Measurements from ENCODE around the gene TBX22. TPM values are rescaled to one million over a fixed set of nuclear protein-coding genes. Genes with fewer than 3 reads are reported as not detected.
"Not testable (repeated sequence)": the region's sequence is repeated elsewhere in the genome, so short reads cannot be mapped to it uniquely, and the experiment has no call there.

The TBX22 gene
- total RNA-seq (not detected), polyA plus RNA-seq (not detected), total RNA-seq (0 reads per million in 6 experiments)

GRCh38 chrX:80014141-80014940 is at the start of gene TBX22:
TSS of gene TBX22 (plus strand) at chrX:80014753. CDS start at chrX:80022270, 7,517 bp downstream.
- Mint-ChIP-seq H3K4me3 (no peak within 1 kb of the TSS), H3K27me3 (peaks cover 0 to 9% (median 3%) of the 10 kb centered on the region in 5 donors), H3K9me3 (peaks cover 0 to 5% (median 0%) of the 10 kb centered on the region in 9 donors), H3K27ac (no peak within 1 kb of the TSS), H3K36me3 (peaks cover 0 to 6% (median 0%) of the 10 kb centered on the region in 3 donors), H3K4me1 (no peaks in the 10 kb centered on the region)
- ATAC-seq = no peak
- no peak for DNase-seq
- POLR2A ChIA-PET = no interaction called here

DNA sequence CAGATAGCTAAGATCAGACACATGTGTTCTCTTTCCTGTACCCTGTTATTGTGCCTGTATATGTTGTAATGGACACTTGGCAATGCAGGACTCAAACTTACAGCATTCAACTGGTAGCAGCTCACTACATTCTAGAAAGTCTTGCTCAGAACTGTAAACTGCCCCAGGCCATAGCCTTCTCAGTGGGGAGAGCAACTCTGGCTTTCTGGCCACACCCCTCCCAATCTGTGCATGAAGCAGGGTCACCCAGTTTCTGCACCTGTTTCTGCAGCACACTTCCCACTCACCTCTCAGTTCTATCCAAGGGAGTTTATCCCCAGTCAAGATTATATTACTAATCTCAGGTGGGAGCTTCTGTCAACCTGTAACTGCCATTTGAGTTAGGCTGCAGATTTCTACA is 38.9 kb upstream of the TBX22 start:
- H3K9me3 Mint-ChIP-seq = peaks cover 0 to 21% (median 11%) of the 10 kb centered on the region in 9 donors
- no peak overlapping the region for H3K27ac Mint-ChIP-seq
- POLR2A ChIA-PET = no interaction called here
- no peaks in the 10 kb centered on the region for H3K4me1 Mint-ChIP-seq
- DNase-seq (no peak), ATAC-seq (no peak)
- no peak overlapping the region for H3K4me3 Mint-ChIP-seq
- peaks cover 0 to 8% (median 0%) of the 10 kb centered on the region in 3 donors for H3K36me3 Mint-ChIP-seq
- H3K27me3 Mint-ChIP-seq = no peaks in the 10 kb centered on the region

DNA sequence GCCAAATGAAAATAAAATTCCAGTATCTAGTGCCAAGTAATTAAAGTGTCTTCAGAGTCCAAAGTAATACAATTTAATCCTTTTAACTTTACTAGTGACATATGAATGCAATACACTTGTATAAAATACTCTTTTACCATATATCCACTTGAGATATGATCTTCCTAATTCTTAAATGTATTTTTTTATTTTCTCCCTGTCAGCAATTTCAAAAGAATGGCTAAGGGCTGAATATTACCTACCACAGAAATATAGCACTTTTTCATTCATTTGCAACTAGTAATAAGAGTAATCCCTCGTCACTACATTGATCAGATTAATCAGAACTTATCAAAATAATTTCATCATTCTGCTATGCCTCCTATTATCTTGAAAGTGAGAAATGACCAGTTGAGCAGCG is 10.1 kb upstream of the TBX22 start:
- no peaks in the 10 kb centered on the region for H3K36me3 Mint-ChIP-seq
- DNase-seq (no peak), ATAC-seq (no peak)
- H3K4me1 Mint-ChIP-seq = no peaks in the 10 kb centered on the region
- no peaks in the 10 kb centered on the region for H3K9me3 Mint-ChIP-seq
- no peak overlapping the region for H3K4me3 Mint-ChIP-seq
- H3K27me3 Mint-ChIP-seq = no peaks in the 10 kb centered on the region
- no peak overlapping the region for H3K27ac Mint-ChIP-seq
- POLR2A ChIA-PET = no interaction called here

GRCh38 chrX:80011522-80011921 is 3.0 kb upstream of the TBX22 start:
- no peak for DNase-seq
- no peak overlapping the region for H3K4me3 Mint-ChIP-seq
- no peaks in the 10 kb centered on the region for H3K4me1 Mint-ChIP-seq
- peaks cover 0 to 9% (median 3%) of the 10 kb centered on the region in 5 donors for H3K27me3 Mint-ChIP-seq
- H3K36me3 Mint-ChIP-seq = peaks cover 0 to 6% (median 0%) of the 10 kb centered on the region in 3 donors
- H3K9me3 Mint-ChIP-seq = peaks cover 0 to 5% (median 0%) of the 10 kb centered on the region in 9 donors
- POLR2A ChIA-PET = no interaction called here
- no peak for ATAC-seq
- no peak overlapping the region for H3K27ac Mint-ChIP-seq

DNA sequence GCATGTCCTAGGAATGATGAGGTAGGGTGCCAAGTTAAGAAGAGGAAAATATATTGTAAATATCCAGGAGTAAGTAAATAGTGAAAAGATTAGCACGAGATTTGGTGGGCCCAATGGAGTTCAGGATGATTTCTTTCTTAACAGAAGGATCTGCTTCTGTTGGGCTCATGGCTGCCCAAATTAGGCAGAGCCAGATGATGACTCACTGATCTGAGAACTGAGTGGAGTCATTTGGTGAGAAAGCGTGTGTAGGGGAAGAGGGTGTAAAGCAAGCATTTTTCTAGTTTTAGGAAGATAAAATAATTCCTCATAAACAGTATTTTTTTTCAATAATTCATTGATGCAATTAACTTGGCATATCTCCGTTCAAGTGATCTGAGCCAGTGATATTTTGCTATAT is 1.6 kb downstream of the TBX22 start:
- no peak for DNase-seq
- Mint-ChIP-seq H3K27me3 (peaks cover 0 to 9% (median 3%) of the 10 kb centered on the region in 5 donors), H3K9me3 (peaks cover 0 to 5% (median 0%) of the 10 kb centered on the region in 9 donors), H3K36me3 (peaks cover 0 to 6% (median 0%) of the 10 kb centered on the region in 3 donors), H3K4me1 (no peaks in the 10 kb centered on the region), H3K27ac (no peak overlapping the region), H3K4me3 (no peak overlapping the region)
- no peak for ATAC-seq
- POLR2A ChIA-PET = no interaction called here

- no peak for DNase-seq
- no peak overlapping the region for H3K27ac Mint-ChIP-seq
- POLR2A ChIA-PET = no interaction called here
- H3K4me1 Mint-ChIP-seq = no peaks in the 10 kb centered on the region
- ATAC-seq = no peak
- H3K36me3 Mint-ChIP-seq = no peaks in the 10 kb centered on the region
- peaks cover 0 to 2% (median 0%) of the 10 kb centered on the region in 9 donors for H3K9me3 Mint-ChIP-seq
- no peak overlapping the region for H3K4me3 Mint-ChIP-seq
- peaks cover 0 to 13% (median 1%) of the 10 kb centered on the region in 5 donors for H3K27me3 Mint-ChIP-seq
These were observed 7.1 kb downstream of the TBX22 start for GRCh38 chrX:80021621-80022020.

- Mint-ChIP-seq H3K9me3 (peaks cover 0 to 2% (median 0%) of the 10 kb centered on the region in 9 donors), H3K36me3 (no peaks in the 10 kb centered on the region), H3K27ac (no peak overlapping the region), H3K4me3 (no peak overlapping the region), H3K27me3 (peaks cover 0 to 13% (median 1%) of the 10 kb centered on the region in 5 donors), H3K4me1 (no peaks in the 10 kb centered on the region)
- ATAC-seq (no peak), DNase-seq (no peak)
- POLR2A ChIA-PET = no interaction called here
These were observed 7.9 kb downstream of the TBX22 start for GRCh38 chrX:80022363-80023031.

GRCh38 chrX:80026116-80026515 is 11.6 kb downstream of the TBX22 start:
- Mint-ChIP-seq H3K36me3 (no peaks in the 10 kb centered on the region), H3K9me3 (peaks cover 0 to 2% (median 0%) of the 10 kb centered on the region in 9 donors), H3K4me3 (no peak overlapping the region), H3K4me1 (no peaks in the 10 kb centered on the region), H3K27ac (no peak overlapping the region), H3K27me3 (peaks cover 0 to 13% (median 1%) of the 10 kb centered on the region in 5 donors)
- DNase-seq (no peak), ATAC-seq (no peak)
- POLR2A ChIA-PET = no interaction called here

- H3K27ac Mint-ChIP-seq, H3K27me3 Mint-ChIP-seq, H3K4me1 Mint-ChIP-seq, POLR2A ChIA-PET, H3K4me3 Mint-ChIP-seq, DNase-seq, ATAC-seq: not testable (repeated sequence)
- H3K36me3 Mint-ChIP-seq = peaks cover 0 to 15% (median 0%) of the 10 kb centered on the region in 3 donors
- H3K9me3 Mint-ChIP-seq = peaks cover 0 to 49% (median 20%) of the 10 kb centered on the region in 9 donors
These were observed 51.6 kb downstream of the TBX22 start for GRCh38 chrX:80066156-80066555.

DNA sequence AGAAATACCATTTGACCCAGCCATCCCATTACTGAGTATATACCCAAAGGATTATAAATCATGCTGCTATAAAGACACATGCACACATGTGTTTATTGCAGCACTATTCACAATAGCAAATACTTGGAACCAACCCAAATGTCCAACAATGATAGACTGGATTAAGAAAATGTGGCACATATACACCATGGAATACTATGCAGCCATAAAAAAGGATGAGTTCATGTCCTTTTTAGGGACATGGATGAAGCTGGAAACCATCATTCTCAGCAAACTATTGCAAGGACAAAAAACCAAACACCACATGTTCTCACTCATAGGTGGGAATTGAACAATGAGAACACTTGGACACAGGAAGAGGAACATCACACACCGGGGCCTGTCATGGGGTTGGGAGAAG is 61.1 kb downstream of the TBX22 start:
- H3K4me1 Mint-ChIP-seq, H3K36me3 Mint-ChIP-seq, H3K27me3 Mint-ChIP-seq, ATAC-seq, POLR2A ChIA-PET, H3K4me3 Mint-ChIP-seq, H3K27ac Mint-ChIP-seq, DNase-seq: not testable (repeated sequence)
- peaks cover 0 to 26% (median 6%) of the 10 kb centered on the region in 9 donors for H3K9me3 Mint-ChIP-seq
